ENCODE measurements around the gene UBL7.

The UBL7 gene

DNA sequence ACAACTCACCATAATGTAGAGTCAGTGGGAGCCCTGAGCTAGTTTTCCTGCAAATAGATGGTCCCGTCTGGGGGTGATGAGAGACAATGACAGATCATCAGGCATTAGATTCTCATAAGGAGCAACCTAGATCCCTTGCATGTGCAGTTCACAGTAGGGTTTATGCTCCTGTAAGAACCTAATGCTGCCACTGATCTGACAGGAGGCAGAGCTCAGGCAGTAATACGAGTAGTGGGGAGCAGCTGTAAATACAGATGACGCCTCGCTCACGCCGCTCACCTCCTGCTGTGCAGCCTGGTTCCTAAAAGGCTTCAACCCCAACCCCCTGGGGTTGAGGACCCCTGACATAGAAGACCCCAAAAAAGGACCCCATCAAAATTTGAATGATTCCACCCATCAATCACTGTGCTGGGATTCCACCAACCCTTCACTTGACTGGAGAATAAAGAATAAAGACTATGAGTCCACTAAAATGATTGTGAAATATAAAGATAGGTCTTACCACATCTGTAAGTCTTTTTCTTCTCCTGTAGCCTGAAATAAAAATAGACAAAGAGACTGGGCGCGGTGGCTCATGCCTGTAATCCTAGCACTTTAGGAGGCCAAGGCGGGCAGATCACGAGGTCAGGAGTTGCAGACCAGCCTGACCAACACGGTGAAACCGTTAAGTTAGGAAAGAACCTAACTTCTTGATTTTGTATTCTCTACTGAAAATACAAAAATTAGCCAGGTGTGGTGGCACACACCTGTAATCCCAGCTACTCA is 9.9 kb upstream of the UBL7 start:
- no peak overlapping the region for H3K9ac ChIP-seq (ENCODE audit: low read length)
- H3K27ac ChIP-seq (ENCODE audit: low read depth, low read length): no peak overlapping the region
- no peaks in the 10 kb centered on the region for H4K20me1 ChIP-seq (ENCODE audit: low read depth, low read length)
- no peaks in the 10 kb centered on the region for H3K79me2 ChIP-seq (ENCODE audit: insufficient read depth, low read length)
- no peaks in the 10 kb centered on the region for H3K27me3 ChIP-seq (ENCODE audit: low read length)
- no peaks in the 10 kb centered on the region for H3K9me2 ChIP-seq (replicated peaks; ENCODE audit: insufficient read depth, low read length)
- H3K4me3 ChIP-seq (ENCODE audit: insufficient read depth, low read length, poor library complexity, severe bottlenecking): no peak overlapping the region
- H3F3A ChIP-seq (ENCODE audit: insufficient read depth): no peaks in the 10 kb centered on the region
- H2AFZ ChIP-seq (ENCODE audit: low read depth, low read length, severe bottlenecking): no peak overlapping the region
- no peaks in the 10 kb centered on the region for H3K9me3 ChIP-seq (ENCODE audit: insufficient read depth, low read length)
- no peaks in the 10 kb centered on the region for H3K36me3 ChIP-seq (ENCODE audit: low read length)
- no peak overlapping the region for H3K4me2 ChIP-seq (ENCODE audit: low read depth, low read length, poor library complexity, severe bottlenecking)
- TF ChIP-seq, protein P1, sequence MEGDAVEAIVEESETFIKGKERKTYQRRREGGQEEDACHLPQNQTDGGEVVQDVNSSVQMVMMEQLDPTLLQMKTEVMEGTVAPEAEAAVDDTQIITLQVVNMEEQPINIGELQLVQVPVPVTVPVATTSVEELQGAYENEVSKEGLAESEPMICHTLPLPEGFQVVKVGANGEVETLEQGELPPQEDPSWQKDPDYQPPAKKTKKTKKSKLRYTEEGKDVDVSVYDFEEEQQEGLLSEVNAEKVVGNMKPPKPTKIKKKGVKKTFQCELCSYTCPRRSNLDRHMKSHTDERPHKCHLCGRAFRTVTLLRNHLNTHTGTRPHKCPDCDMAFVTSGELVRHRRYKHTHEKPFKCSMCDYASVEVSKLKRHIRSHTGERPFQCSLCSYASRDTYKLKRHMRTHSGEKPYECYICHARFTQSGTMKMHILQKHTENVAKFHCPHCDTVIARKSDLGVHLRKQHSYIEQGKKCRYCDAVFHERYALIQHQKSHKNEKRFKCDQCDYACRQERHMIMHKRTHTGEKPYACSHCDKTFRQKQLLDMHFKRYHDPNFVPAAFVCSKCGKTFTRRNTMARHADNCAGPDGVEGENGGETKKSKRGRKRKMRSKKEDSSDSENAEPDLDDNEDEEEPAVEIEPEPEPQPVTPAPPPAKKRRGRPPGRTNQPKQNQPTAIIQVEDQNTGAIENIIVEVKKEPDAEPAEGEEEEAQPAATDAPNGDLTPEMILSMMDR (IDR thresholded peaks at IDR 0.05; ENCODE audit: insufficient read depth, low read length, poor library complexity, severe bottlenecking): no peak
- no peak for TF ChIP-seq EZH2phosphoT487 (conservative IDR thresholded peaks at IDR 0.05; ENCODE audit: low read length)

DNA sequence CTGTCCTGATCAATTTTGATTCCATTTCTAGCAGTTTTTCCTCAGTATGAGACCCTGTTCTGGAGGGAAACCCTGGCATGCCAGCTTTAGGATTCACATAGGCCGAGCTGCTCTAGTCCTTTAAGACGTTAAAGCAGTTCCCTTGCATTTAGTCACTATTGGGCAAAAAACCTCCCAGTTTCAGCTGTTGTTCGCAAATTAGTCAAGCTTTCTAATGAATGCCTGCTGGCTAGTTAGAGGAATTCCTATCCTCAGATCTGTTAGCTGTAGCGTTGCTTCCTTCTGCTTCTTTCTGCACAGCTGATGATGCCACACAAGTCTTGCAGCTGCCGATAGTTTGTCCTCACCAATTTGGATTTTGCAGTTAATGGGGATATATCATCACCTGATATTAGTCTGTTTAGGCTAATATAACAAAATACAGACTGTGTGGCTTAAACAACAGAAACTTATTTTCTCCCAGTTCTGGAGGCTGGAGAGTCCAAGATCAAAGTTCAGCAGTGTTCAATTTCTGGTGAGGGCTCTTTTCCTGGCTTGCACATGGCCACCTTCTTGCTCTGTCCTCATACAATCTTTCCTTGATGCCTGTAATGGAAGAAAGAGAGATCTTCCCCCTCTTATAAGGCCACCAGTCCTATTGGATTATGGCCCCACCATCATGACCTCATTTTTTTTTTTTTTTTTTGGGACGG is 7.5 kb upstream of the UBL7 start:
- Histone ChIP-seq H3F3A (ENCODE audit: insufficient read depth) (no peaks in the 10 kb centered on the region), H3K36me3 (ENCODE audit: low read length) (peaks cover 4% of the 10 kb centered on the region; the same call in 1 of the 2 replicates), H3K4me2 (ENCODE audit: low read depth, low read length, poor library complexity, severe bottlenecking) (no peak overlapping the region), H4K20me1 (ENCODE audit: low read depth, low read length) (no peaks in the 10 kb centered on the region), H3K9me3 (ENCODE audit: insufficient read depth, low read length) (no peaks in the 10 kb centered on the region), H3K9me2 (replicated peaks; ENCODE audit: insufficient read depth, low read length) (no peaks in the 10 kb centered on the region), H3K27me3 (ENCODE audit: low read length) (no peaks in the 10 kb centered on the region), H3K9ac (ENCODE audit: low read length) (no peak overlapping the region), H2AFZ (ENCODE audit: low read depth, low read length, severe bottlenecking) (no peak overlapping the region), H3K4me3 (ENCODE audit: insufficient read depth, low read length, poor library complexity, severe bottlenecking) (no peak overlapping the region), H3K79me2 (ENCODE audit: insufficient read depth, low read length) (no peaks in the 10 kb centered on the region; the same call in 1 of the 2 replicates), H3K27ac (ENCODE audit: low read depth, low read length) (no peak overlapping the region)
- TF ChIP-seq EZH2phosphoT487 (conservative IDR thresholded peaks at IDR 0.05; ENCODE audit: low read length): no peak
- TF ChIP-seq, protein P1 (IDR thresholded peaks at IDR 0.05; ENCODE audit: insufficient read depth, low read length, poor library complexity, severe bottlenecking): no peak

DNA sequence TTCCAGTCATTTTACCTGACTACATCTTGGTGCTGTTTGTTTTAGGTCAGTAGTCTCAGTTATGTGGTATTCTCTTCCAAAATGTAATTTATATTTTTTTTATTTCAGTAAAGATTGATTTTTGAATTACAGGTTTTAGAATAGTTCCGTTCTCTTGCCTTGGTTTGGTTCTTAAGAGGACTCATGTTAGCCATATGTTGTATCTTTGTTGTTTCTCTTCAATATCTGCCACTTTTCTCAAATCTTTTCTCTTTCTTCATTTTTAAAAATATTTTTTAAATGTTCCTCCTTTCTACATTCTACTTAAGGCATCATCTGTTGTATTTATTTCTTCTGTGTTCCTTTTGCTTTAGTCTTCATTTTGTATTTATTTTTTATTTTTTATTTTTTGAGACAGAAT is 5.6 kb upstream of the UBL7 start:
- no peak overlapping the region for H3K4me2 ChIP-seq (ENCODE audit: low read depth, low read length, poor library complexity, severe bottlenecking)
- H3K9me2 ChIP-seq (replicated peaks; ENCODE audit: insufficient read depth, low read length): no peaks in the 10 kb centered on the region
- H3K36me3 ChIP-seq (ENCODE audit: low read length): peaks cover 12% of the 10 kb centered on the region
- TF ChIP-seq, protein P1 (IDR thresholded peaks at IDR 0.05; ENCODE audit: insufficient read depth, low read length, poor library complexity, severe bottlenecking): no peak
- no peak for TF ChIP-seq EZH2phosphoT487 (conservative IDR thresholded peaks at IDR 0.05; ENCODE audit: low read length)
- H2AFZ ChIP-seq (ENCODE audit: low read depth, low read length, severe bottlenecking): no peak overlapping the region
- H3K9me3 ChIP-seq (ENCODE audit: insufficient read depth, low read length): no peaks in the 10 kb centered on the region
- no peaks in the 10 kb centered on the region for H3K27me3 ChIP-seq (ENCODE audit: low read length)
- H3F3A ChIP-seq (ENCODE audit: insufficient read depth): no peaks in the 10 kb centered on the region
- H3K4me3 ChIP-seq (ENCODE audit: insufficient read depth, low read length, poor library complexity, severe bottlenecking): no peak overlapping the region
- H4K20me1 ChIP-seq (ENCODE audit: low read depth, low read length): no peaks in the 10 kb centered on the region
- H3K27ac ChIP-seq (ENCODE audit: low read depth, low read length): no peak overlapping the region
- peaks cover 6% of the 10 kb centered on the region; the same call in 1 of the 2 replicates for H3K79me2 ChIP-seq (ENCODE audit: insufficient read depth, low read length)
- H3K9ac ChIP-seq (ENCODE audit: low read length): no peak overlapping the region
